ENCODE data around the gene SNRPA. TPM values are rescaled to one million over a fixed set of nuclear protein-coding genes. Genes with fewer than 3 reads are reported as not detected.

The SNRPA gene
- total and polyA plus RNA-seq, 2 of the 13 experiments (the other 11 are each of a cell fraction or from before 2014, with no cell fraction given) = 59.6 to 162 TPM

- 0 out of 2 replicates have a peak, but pooled peaks have one; percentile 46 for TF ChIP-seq MLXIP (CRISPR knock-in tag; IDR thresholded peaks at IDR 0.05; ENCODE audit: borderline replicate concordance)
- 0 out of 2 replicates have a peak, but pooled peaks have one; percentile 18 for TF ChIP-seq NR1H2 (CRISPR knock-in tag; IDR thresholded peaks at IDR 0.05; ENCODE audit: borderline replicate concordance, low read depth)
- TF ChIP-seq JUN (CRISPR knock-in tag; IDR thresholded peaks at IDR 0.05) = no peak; the same call in 1 of the 2 replicates
- no peak for TF ChIP-seq HMG20B (CRISPR knock-in tag; conservative IDR thresholded peaks at IDR 0.05)
- TF ChIP-seq GMEB2 (CRISPR knock-in tag; IDR thresholded peaks at IDR 0.05; ENCODE audit: low read depth) = peak; percentile 37; the same call in 1 of the 2 replicates
- 0 out of 2 replicates have a peak, but pooled peaks have one; percentile 3 for TF ChIP-seq ARNT2 (CRISPR knock-in tag; IDR thresholded peaks at IDR 0.05; ENCODE audit: low read depth)
- peak; percentile 65 for TF ChIP-seq NFYB (CRISPR knock-in tag; IDR thresholded peaks at IDR 0.05)
- 0 out of 2 replicates have a peak, but pooled peaks have one; percentile 19 for TF ChIP-seq PBX3 (CRISPR knock-in tag; IDR thresholded peaks at IDR 0.05; ENCODE audit: borderline replicate concordance)
- peak; percentile 40; the same call in 1 of the 2 replicates for TF ChIP-seq AHR (CRISPR knock-in tag; IDR thresholded peaks at IDR 0.05)
- TF ChIP-seq PCBP2 (optimal IDR thresholded peaks at IDR 0.05; ENCODE audit: low read depth, low read length, poor library complexity, severe bottlenecking) = no peak
- TF ChIP-seq KLF6 (CRISPR knock-in tag; IDR thresholded peaks at IDR 0.05) = no peak
- 0 out of 2 replicates have a peak, but pooled peaks have one; percentile 15 for TF ChIP-seq ATF7-NPFF (CRISPR knock-in tag; IDR thresholded peaks at IDR 0.05; ENCODE audit: low read depth)
- TF ChIP-seq MIER3 (CRISPR knock-in tag; IDR thresholded peaks at IDR 0.05; ENCODE audit: borderline replicate concordance) = no peak
- TF ChIP-seq BRF2 (CRISPR knock-in tag; IDR thresholded peaks at IDR 0.05) = 0 out of 2 replicates have a peak, but pooled peaks have one; percentile 63
- peak; percentile 16; the same call in 1 of the 2 replicates for TF ChIP-seq HDAC2 (CRISPR knock-in tag; IDR thresholded peaks at IDR 0.05)
- TF ChIP-seq ADNP (CRISPR knock-in tag; IDR thresholded peaks at IDR 0.05) = no peak
- no peak for TF ChIP-seq ZNF34 (CRISPR knock-in tag; IDR thresholded peaks at IDR 0.05; ENCODE audit: borderline replicate concordance)
- peak; percentile 65 for TF ChIP-seq NFYC (CRISPR knock-in tag; IDR thresholded peaks at IDR 0.05)
- TF ChIP-seq HIVEP1 (CRISPR knock-in tag; IDR thresholded peaks at IDR 0.05) = peak; percentile 13; the same call in 1 of the 2 replicates
- TF ChIP-seq CREBL2 (CRISPR knock-in tag; IDR thresholded peaks at IDR 0.05; ENCODE audit: borderline replicate concordance) = no peak; the same call in 1 of the 2 replicates
- peak; percentile 26; the same call in 1 of the 2 replicates for TF ChIP-seq MTERF4 (CRISPR knock-in tag; IDR thresholded peaks at IDR 0.05)
- TF ChIP-seq GATAD2A (CRISPR knock-in tag; IDR thresholded peaks at IDR 0.05) = no peak
Measured at GRCh38 chr19:40750874-40751537, at the start of gene SNRPA (continued).

All from HepG2 (cell line).